GM13977 (cell line): Measurements from ENCODE around the gene ZG16.

ENCODE experiments used
- DNase-seq: peaks from one replicate; pipeline ENCODE4 v3.0.0; 2012; ENCODE audit warnings: low spot score
- CTCF ChIP-seq: IDR thresholded peaks from 2 replicates; pipeline ENCODE4 v1.5.1; 2012; ENCODE audit warnings: mild to moderate bottlenecking, control low read depth; ENCODE audit not compliant: insufficient read depth; ENCODE audit errors: extremely low read depth, missing control alignments
- in situ Hi-C: fragments of 300-500 bp; cut with MboI; formaldehyde crosslinking; loops from one replicate; pipeline ENCODE4 v1.12.0; 2022; ENCODE audit warnings: low sequenced_read_pairs, low pct_unique_long_range_greater_than_20kb, mixed read lengths, inconsistent platforms; ENCODE audit not compliant: unreplicated experiment

The ZG16 gene

GRCh38 chr16:29811896-29812665 is 34.0 kb downstream of the ZG16 start, which contains the start of gene PRRT2:
PRRT2 (plus strand) TSS chr16:29812193; CDS start chr16:29813055, 862 bp downstream.
- DNase-seq = no peak
- in situ Hi-C loops = no loop called here
- no peak for TF ChIP-seq CTCF

DNA sequence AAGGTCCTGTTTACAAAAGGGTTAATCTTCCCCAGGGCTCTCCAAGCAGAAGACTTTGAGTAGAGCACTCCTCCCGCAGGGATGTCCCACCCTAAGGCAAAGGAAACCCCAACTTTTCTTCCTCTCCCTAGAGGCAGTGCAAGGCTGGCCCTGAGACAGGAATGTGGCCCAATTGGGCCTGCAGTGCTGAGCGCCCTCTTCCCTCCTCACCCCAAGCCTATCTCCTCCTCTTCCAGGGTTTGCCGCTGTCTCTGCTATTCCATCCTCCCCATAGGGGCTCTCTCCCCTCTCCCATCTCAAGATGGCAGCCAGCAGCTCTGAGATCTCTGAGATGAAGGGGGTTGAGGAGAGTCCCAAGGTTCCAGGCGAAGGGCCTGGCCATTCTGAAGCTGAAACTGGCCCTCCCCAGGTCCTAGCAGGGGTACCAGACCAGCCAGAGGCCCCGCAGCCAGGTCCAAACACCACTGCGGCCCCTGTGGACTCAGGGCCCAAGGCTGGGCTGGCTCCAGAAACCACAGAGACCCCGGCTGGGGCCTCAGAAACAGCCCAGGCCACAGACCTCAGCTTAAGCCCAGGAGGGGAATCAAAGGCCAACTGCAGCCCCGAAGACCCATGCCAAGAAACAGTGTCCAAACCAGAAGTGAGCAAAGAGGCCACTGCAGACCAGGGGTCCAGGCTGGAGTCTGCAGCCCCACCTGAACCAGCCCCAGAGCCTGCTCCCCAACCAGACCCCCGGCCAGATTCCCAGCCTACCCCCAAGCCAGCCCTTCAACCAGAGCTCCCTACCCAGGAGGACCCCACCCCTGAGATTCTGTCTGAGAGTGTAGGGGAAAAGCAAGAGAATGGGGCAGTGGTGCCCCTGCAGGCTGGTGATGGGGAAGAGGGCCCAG is 34.9 kb downstream of the ZG16 start:
- no peak for TF ChIP-seq CTCF

DNA sequence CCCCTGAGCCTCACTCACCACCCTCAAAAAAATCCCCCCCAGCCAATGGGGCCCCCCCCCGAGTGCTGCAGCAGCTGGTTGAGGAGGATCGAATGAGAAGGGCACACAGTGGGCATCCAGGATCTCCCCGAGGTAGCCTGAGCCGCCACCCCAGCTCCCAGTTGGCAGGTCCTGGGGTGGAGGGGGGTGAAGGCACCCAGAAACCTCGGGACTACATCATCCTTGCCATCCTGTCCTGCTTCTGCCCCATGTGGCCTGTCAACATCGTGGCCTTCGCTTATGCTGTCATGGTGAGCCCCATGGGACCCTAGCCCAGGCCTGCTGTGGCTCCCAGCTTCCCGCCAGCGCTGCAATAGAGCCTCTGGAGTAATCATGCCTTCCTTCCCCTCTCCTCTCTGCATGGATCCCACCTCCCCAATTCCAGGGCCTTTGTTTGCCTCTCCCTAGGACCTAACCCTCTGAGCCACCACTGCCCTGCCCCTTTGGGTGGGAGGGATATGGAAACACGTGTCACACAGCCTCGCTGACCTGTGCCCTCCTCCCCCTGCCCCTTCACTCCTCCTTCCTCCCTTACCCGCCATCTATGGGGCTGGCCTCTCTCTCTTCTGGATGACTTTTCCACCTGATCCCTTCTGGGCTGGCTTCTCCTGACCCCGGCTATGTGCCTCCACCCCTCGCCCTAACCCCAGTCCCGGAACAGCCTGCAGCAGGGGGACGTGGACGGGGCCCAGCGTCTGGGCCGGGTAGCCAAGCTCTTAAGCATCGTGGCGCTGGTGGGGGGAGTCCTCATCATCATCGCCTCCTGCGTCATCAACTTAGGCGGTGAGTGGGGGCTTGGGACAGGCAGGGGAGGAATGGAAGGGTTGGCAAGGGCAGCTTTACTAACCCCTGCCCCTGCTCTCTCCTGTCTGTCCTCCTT is 35.8 kb downstream of the ZG16 start:
- in situ Hi-C loops = no loop called here
- DNase-seq = no peak
- TF ChIP-seq CTCF = no peak

More for the DNA sequence above, 34.9 kb downstream of the ZG16 start:
- no peak for DNase-seq
- in situ Hi-C loops = no loop called here

DNA sequence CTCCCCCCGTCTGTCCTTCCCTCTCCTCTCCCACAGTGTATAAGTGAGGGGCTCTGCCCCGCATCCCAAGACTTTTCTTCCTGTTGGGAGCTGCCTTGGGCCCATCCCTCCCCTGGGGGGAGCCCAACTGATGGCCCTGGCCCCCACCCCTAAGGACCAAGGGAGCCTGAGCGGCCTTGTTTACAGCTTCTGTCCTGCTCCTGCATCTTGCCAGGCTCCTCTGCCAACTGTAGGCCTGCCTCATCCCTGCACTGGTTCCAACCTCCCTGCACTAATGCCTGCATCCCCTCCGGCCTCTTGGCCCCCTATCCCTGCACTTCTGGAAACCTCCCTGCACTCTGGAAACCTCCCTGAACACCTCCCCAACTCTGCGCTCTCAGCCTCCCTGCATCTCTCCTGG is 36.5 kb downstream of the ZG16 start:
- TF ChIP-seq CTCF = no peak
- DNase-seq = no peak
- in situ Hi-C loops = no loop called here

DNA sequence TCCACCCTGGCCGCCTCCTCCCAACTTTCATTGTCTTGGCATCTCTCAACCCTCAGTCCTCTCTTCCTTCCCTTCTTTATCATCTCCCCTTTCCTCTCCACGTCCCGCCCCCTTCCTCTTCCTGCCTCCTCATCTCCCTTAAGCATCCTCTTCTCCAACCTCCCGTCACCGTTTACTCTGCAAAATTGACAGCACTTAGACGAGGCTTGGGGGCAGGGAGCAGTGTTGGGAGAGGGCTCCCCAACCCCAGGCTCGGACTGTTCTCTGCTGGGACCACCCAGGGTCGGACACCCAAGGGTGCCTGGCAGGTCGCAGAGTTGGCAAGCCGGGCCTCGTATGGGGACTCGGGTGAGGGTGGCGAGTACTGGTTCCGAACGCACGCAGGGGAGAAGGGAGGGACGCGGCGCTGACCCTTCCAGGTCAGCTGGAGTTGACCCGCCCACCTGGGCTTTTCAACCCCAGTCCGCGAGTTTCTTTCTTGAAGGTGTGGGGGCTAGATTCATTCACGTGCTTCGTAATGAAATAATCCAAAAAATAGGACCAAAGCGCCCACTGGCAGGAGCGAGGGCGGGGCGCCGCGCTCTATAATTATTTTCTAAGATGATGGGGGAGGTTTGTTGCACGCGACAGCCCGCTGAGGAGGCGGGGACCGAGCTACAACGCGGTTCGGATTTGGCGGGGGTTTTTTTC is 37.1 kb downstream of the ZG16 start:
- no peak for TF ChIP-seq CTCF
- in situ Hi-C loops = no loop called here
- DNase-seq = no peak
